Measurements from ENCODE around the gene SPIN2B.

- TF ChIP-seq CTCF (IDR thresholded peaks at IDR 0.05): no peak
- TF ChIP-seq POLR2A (IDR thresholded peaks at IDR 0.05): no peak
Observed at GRCh38 chrX:57133706-57134105, 12.4 kb upstream of the SPIN2B start.

Data from tibial nerve (tissue), 3 donors.